ENCODE results near the gene PTX3. TPM values are rescaled to one million over a fixed set of nuclear protein-coding genes. Genes with fewer than 3 reads are reported as not detected.

Gene PTX3
- total and polyA plus RNA-seq, 10 of the 15 experiments (the other 5 are each of a cell fraction or from before 2014, with no cell fraction given), result 0.03 to 0.11 (median 0.06) TPM; not detected in 7

DNA sequence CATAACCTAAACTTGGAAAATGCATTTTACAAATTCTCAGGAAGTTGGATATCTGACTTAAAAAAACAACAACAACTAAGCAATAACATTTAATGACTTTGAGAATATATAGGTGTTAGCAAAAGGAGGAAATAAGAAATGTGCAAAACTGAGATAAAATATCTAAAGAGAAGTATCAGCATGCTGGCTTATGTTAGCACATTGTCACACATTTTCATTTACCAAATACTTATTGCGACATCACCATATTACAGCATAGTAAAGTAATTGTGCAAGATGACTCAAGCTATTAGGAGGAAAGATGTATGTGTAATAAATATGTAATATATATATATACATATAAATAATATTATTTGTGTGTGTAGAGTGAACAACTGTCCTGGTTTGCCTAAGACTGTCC lies 9.2 kb downstream of the PTX3 start:
- in situ Hi-C loops (cut with MboI), result no loop called here
- intact Hi-C loops (cut with micrococcal nuclease; ENCODE audit: unreplicated experiment), result no loop called here
- H3K4me1 ChIP-seq (ENCODE audit: control insufficient read depth, insufficient read depth, low read length), result no peaks in the 10 kb centered on the region
- H3K79me2 ChIP-seq (ENCODE audit: control insufficient read depth, insufficient read depth, low read length), result no peaks in the 10 kb centered on the region
- no peak for FAIRE-seq
- TF ChIP-seq, protein P1, sequence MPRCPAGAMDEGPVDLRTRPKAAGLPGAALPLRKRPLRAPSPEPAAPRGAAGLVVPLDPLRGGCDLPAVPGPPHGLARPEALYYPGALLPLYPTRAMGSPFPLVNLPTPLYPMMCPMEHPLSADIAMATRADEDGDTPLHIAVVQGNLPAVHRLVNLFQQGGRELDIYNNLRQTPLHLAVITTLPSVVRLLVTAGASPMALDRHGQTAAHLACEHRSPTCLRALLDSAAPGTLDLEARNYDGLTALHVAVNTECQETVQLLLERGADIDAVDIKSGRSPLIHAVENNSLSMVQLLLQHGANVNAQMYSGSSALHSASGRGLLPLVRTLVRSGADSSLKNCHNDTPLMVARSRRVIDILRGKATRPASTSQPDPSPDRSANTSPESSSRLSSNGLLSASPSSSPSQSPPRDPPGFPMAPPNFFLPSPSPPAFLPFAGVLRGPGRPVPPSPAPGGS (IDR thresholded peaks at IDR 0.05; ENCODE audit: borderline replicate concordance, insufficient read depth, low read depth, low read length, poor library complexity, severe bottlenecking), result peak; percentile 57
- TF ChIP-seq NRF1 (conservative IDR thresholded peaks at IDR 0.05; ENCODE audit: low read depth, low read length), result no peak
- POLR2A ChIA-PET, result no interaction called here
- no peaks in the 10 kb centered on the region for H3K27me3 ChIP-seq (replicated peaks in 1 of 2; ENCODE audit: control insufficient read depth in 2 of 2, insufficient read depth in 2 of 2, low read length in 1 of 2)
- no peaks in the 10 kb centered on the region for H3K36me3 ChIP-seq (ENCODE audit: control insufficient read depth in 2 of 2, insufficient read depth in 2 of 2, low read length in 1 of 2)
- no peaks in the 10 kb centered on the region for H4K20me1 ChIP-seq (ENCODE audit: control insufficient read depth, insufficient read depth)
- no peak overlapping the region for H2AFZ ChIP-seq (ENCODE audit: control insufficient read depth, low read depth, low read length)
- no peak overlapping the region for H3K9ac ChIP-seq (ENCODE audit: control insufficient read depth, insufficient read depth, low read length)
- SMC1A ChIA-PET (ENCODE audit: uncharacterized antibody, unreplicated experiment), result no interaction called here
- H3K4me3 ChIP-seq, result no peak overlapping the region
- DNase-seq (ENCODE audit: low read depth, low spot score), result no peak
- no TSS peak for BruUV-seq (replicated peaks)
- no peak overlapping the region for H3K4me2 ChIP-seq (ENCODE audit: control insufficient read depth, insufficient read depth)
- ATAC-seq, result no peak
- WGBS (ENCODE audit: insufficient coverage, insufficient replicate concordance, low lambda C conversion rate, missing lambda C conversion rate), result 92% methylated on average over 1 of the region's 1 CpG
- RAD21 ChIA-PET (ENCODE audit: unreplicated experiment), result no interaction called here
- CTCF ChIA-PET, result no interaction called here
- no peak overlapping the region for H3K27ac ChIP-seq (ENCODE audit: control insufficient read depth, insufficient read depth)
- no peaks in the 10 kb centered on the region for H3K9me3 ChIP-seq (replicated peaks; ENCODE audit: control insufficient read depth, insufficient read depth, low read length)

DNA sequence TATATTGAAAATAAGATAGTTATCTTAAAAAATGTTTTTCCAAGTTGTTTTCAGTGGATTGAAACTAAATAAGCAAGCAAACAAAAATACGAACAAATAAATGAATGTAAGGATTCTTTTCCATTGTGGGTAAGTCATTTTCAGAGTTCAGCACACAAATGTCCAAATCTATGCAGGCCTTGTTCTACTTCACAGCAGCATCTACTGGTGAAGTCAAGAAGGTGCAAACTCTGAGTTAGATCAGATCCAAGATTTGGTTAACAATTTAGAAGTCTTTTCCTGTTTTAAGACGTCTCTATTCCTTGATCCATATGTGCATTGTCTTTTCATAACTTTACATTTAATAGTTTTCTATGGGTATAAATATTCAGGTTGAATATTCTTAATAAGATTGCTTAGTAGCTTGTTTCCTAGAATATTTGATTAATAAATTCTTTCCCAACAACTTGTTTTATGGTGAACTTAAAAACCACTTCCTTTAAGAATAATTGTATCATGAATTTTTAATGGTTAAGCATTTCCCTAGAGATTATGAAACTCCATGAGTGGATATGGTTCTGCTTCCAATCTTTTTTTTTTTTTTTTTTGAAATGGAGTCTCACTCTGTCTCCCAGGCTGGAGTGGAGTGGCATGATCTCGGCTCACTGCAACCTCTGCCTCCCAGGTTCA lies 10.5 kb downstream of the PTX3 start:
- FAIRE-seq, result no peak
- TF ChIP-seq, protein P2, sequence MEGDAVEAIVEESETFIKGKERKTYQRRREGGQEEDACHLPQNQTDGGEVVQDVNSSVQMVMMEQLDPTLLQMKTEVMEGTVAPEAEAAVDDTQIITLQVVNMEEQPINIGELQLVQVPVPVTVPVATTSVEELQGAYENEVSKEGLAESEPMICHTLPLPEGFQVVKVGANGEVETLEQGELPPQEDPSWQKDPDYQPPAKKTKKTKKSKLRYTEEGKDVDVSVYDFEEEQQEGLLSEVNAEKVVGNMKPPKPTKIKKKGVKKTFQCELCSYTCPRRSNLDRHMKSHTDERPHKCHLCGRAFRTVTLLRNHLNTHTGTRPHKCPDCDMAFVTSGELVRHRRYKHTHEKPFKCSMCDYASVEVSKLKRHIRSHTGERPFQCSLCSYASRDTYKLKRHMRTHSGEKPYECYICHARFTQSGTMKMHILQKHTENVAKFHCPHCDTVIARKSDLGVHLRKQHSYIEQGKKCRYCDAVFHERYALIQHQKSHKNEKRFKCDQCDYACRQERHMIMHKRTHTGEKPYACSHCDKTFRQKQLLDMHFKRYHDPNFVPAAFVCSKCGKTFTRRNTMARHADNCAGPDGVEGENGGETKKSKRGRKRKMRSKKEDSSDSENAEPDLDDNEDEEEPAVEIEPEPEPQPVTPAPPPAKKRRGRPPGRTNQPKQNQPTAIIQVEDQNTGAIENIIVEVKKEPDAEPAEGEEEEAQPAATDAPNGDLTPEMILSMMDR (IDR thresholded peaks at IDR 0.05 in 2 of 3, conservative IDR thresholded peaks at IDR 0.05 in 1 of 3; ENCODE audit: control insufficient read depth in 2 of 3, extremely low read depth in 1 of 3, insufficient read depth in 1 of 3, low read depth in 3 of 3, low read length in 3 of 3), result peak; percentile 20 to 35 (median 24); a peak in 3 of 6 replicates
- TF ChIP-seq ASH2L (IDR thresholded peaks at IDR 0.05; ENCODE audit: borderline replicate concordance, low read depth), result no peak
- no peak for TF ChIP-seq CREB1 (IDR thresholded peaks at IDR 0.05; ENCODE audit: low read depth)
- 0 out of 2 replicates have a peak, but pooled peaks have one; percentile 18 for TF ChIP-seq RAD21 (IDR thresholded peaks at IDR 0.05; ENCODE audit: insufficient read depth, low read depth, low read length)
- TF ChIP-seq, protein P3, sequence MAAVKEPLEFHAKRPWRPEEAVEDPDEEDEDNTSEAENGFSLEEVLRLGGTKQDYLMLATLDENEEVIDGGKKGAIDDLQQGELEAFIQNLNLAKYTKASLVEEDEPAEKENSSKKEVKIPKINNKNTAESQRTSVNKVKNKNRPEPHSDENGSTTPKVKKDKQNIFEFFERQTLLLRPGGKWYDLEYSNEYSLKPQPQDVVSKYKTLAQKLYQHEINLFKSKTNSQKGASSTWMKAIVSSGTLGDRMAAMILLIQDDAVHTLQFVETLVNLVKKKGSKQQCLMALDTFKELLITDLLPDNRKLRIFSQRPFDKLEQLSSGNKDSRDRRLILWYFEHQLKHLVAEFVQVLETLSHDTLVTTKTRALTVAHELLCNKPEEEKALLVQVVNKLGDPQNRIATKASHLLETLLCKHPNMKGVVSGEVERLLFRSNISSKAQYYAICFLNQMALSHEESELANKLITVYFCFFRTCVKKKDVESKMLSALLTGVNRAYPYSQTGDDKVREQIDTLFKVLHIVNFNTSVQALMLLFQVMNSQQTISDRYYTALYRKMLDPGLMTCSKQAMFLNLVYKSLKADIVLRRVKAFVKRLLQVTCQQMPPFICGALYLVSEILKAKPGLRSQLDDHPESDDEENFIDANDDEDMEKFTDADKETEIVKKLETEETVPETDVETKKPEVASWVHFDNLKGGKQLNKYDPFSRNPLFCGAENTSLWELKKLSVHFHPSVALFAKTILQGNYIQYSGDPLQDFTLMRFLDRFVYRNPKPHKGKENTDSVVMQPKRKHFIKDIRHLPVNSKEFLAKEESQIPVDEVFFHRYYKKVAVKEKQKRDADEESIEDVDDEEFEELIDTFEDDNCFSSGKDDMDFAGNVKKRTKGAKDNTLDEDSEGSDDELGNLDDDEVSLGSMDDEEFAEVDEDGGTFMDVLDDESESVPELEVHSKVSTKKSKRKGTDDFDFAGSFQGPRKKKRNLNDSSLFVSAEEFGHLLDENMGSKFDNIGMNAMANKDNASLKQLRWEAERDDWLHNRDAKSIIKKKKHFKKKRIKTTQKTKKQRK (IDR thresholded peaks at IDR 0.05; ENCODE audit: low read depth, low read length), result no peak
- no peak for TF ChIP-seq MEF2B (IDR thresholded peaks at IDR 0.05; ENCODE audit: partially characterized antibody, poor library complexity, severe bottlenecking)

More for the DNA sequence above, 10.5 kb downstream of the PTX3 start:
- no peak overlapping the region for H3K27ac ChIP-seq (ENCODE audit: control insufficient read depth, insufficient read depth)
- no peaks in the 10 kb centered on the region for H3K36me3 ChIP-seq (ENCODE audit: control insufficient read depth in 2 of 2, insufficient read depth in 2 of 2, low read length in 1 of 2)
- ChIA-PET POLR2A (interaction anchor here (0.7 kb wide), 1 partner anchor 1396 kb away, joined by 3 read pairs; no protein-coding TSS in a partner anchor), CTCF (interaction anchor here (0.6 kb wide), 1 partner anchor 31 kb away, joined by 3 read pairs; no protein-coding TSS in a partner anchor), RAD21 (ENCODE audit: unreplicated experiment) (no interaction called here), SMC1A (ENCODE audit: uncharacterized antibody, unreplicated experiment) (no interaction called here)
- H3K9me3 ChIP-seq (replicated peaks; ENCODE audit: control insufficient read depth, insufficient read depth, low read length), result no peaks in the 10 kb centered on the region
- ATAC-seq (no peak), DNase-seq (ENCODE audit: low read depth, low spot score) (no peak)
- H3K4me3 ChIP-seq, result no peak overlapping the region
- no peaks in the 10 kb centered on the region for H3K27me3 ChIP-seq (replicated peaks in 1 of 2; ENCODE audit: control insufficient read depth in 2 of 2, insufficient read depth in 2 of 2, low read length in 1 of 2)
- H3K79me2 ChIP-seq (ENCODE audit: control insufficient read depth, insufficient read depth, low read length), result no peaks in the 10 kb centered on the region
- no peaks in the 10 kb centered on the region for H3K4me1 ChIP-seq (ENCODE audit: control insufficient read depth, insufficient read depth, low read length)
- H3K4me2 ChIP-seq (ENCODE audit: control insufficient read depth, insufficient read depth), result no peak overlapping the region
- in situ Hi-C loops (cut with MboI) (no loop called here), intact Hi-C loops (cut with micrococcal nuclease; ENCODE audit: unreplicated experiment) (no loop called here)
- H2AFZ ChIP-seq (ENCODE audit: control insufficient read depth, low read depth, low read length), result no peak overlapping the region
- no peak overlapping the region for H3K9ac ChIP-seq (ENCODE audit: control insufficient read depth, insufficient read depth, low read length)
- no peaks in the 10 kb centered on the region for H4K20me1 ChIP-seq (ENCODE audit: control insufficient read depth, insufficient read depth)
- no TSS peak for BruUV-seq (replicated peaks)
- WGBS (ENCODE audit: insufficient coverage, insufficient replicate concordance, low lambda C conversion rate, missing lambda C conversion rate), result 24% methylated on average over 2 of the region's 3 CpGs
